ENCODE results near the gene NPHS1.
"Not testable (repeated sequence)": the region's sequence is repeated elsewhere in the genome, so short reads cannot be mapped to it uniquely, and the experiment has no call there.

NPHS1 gene

GRCh38 chr19:35852029-35852780, at the start of gene NPHS1:
Gene NPHS1 (minus strand): TSS chr19:35852504. CDS start chr19:35851837, 667 bp downstream.
- no peak for DNase-seq (ENCODE audit: low spot score)

- no peak for DNase-seq (ENCODE audit: low spot score)
Observed at GRCh38 chr19:35901055-35901644, 48.8 kb upstream of the NPHS1 start.

GRCh38 chr19:35899547-35900214, 47.4 kb upstream of the NPHS1 start:
- DNase-seq (ENCODE audit: low spot score), result peak; percentile 86

GRCh38 chr19:35898499-35898809, 46.1 kb upstream of the NPHS1 start:
- DNase-seq (ENCODE audit: low spot score), result no peak

- DNase-seq (ENCODE audit: low spot score), result no peak
Observed at GRCh38 chr19:35897706-35898451, 45.6 kb upstream of the NPHS1 start.

GRCh38 chr19:35896643-35897040, 44.3 kb upstream of the NPHS1 start:
- DNase-seq (ENCODE audit: low spot score), result no peak

GRCh38 chr19:35895911-35896642, 43.8 kb upstream of the NPHS1 start:
- DNase-seq (ENCODE audit: low spot score), result no peak

GRCh38 chr19:35894342-35894741, 42.0 kb upstream of the NPHS1 start:
- DNase-seq (ENCODE audit: low spot score), result no peak

GRCh38 chr19:35891819-35892218, 39.5 kb upstream of the NPHS1 start:
- DNase-seq (ENCODE audit: low spot score), result not testable (repeated sequence)

- no peak for DNase-seq (ENCODE audit: low spot score)
Observed at GRCh38 chr19:35890113-35890650, 37.9 kb upstream of the NPHS1 start.

GRCh38 chr19:35889370-35890112, 37.2 kb upstream of the NPHS1 start:
- DNase-seq (ENCODE audit: low spot score), result no peak

- DNase-seq (ENCODE audit: low spot score), result no peak
Observed at GRCh38 chr19:35888398-35888797, 36.1 kb upstream of the NPHS1 start.

- DNase-seq (ENCODE audit: low spot score), result no peak
Observed at GRCh38 chr19:35887197-35887596, 34.9 kb upstream of the NPHS1 start.

- DNase-seq (ENCODE audit: low spot score), result no peak
Observed at GRCh38 chr19:35885904-35886303, 33.6 kb upstream of the NPHS1 start.

- DNase-seq (ENCODE audit: low spot score), result no peak
Observed at GRCh38 chr19:35885225-35885738, 33.0 kb upstream of the NPHS1 start.

GRCh38 chr19:35883882-35884281, 31.6 kb upstream of the NPHS1 start:
- no peak for DNase-seq (ENCODE audit: low spot score)

GRCh38 chr19:35882114-35882832, 30.0 kb upstream of the NPHS1 start:
- peak; percentile 65 for DNase-seq (ENCODE audit: low spot score)

- DNase-seq (ENCODE audit: low spot score), result peak; percentile 47
Observed at GRCh38 chr19:35879770-35880317, 27.5 kb upstream of the NPHS1 start.

- no peak for DNase-seq (ENCODE audit: low spot score)
Observed at GRCh38 chr19:35879068-35879467, 26.8 kb upstream of the NPHS1 start.
